Caco-2 (cell line): ENCODE data around the gene ME3. TPM values are rescaled to one million over a fixed set of nuclear protein-coding genes. Genes with fewer than 3 reads are reported as not detected.
"Not testable (repeated sequence)": the region's sequence is repeated elsewhere in the genome, so short reads cannot be mapped to it uniquely, and the experiment has no call there.

Source experiments
- BruUV-seq: library from RNA; stranded (reverse); fragments of 400-500 nt; replicated peaks from 2 replicates; lab custom pipeline; 2021; lab: Mats Ljungman, UMichigan
- CTCF ChIA-PET: fragments of 300-600 bp; sonication (Branson Sonifier 250); formaldehyde crosslinking; loops from one replicate; lab custom pipeline; 2022; ENCODE audit warnings: antibody characterized with exemption; lab: Charles Lee
- POLR2A ChIA-PET: fragments of 300-600 bp; sonication (Branson Sonifier 250); formaldehyde crosslinking; loops from one replicate; lab custom pipeline; 2022; ENCODE audit warnings: antibody characterized with exemption; lab: Charles Lee
- DNase-seq, 2 experiments: peaks; one replicate each; pipeline versions ENCODE4 v3.0.0 to v3.0.0-alpha.2; 2020 to 2022
- H3K27me3 ChIP-seq: replicated peaks from 2 replicates; pipeline ENCODE4 v1.6.0; 2011; ENCODE audit warnings: low read length; ENCODE audit not compliant: control insufficient read depth, insufficient read depth
- H3K36me3 ChIP-seq: 2 replicates; pipeline ENCODE4 v1.5.1; 2011; ENCODE audit warnings: low read length; ENCODE audit not compliant: control insufficient read depth, insufficient read depth
- H3K4me1 ChIP-seq: fragments of 250-450 bp; sonication (Bioruptor Pico); 2 replicates; pipeline ENCODE4 v1.5.1; 2020; ENCODE audit warnings: mild to moderate bottlenecking
- H3K4me3 ChIP-seq: 2 replicates; pipeline ENCODE4 v1.5.1; 2011; ENCODE audit warnings: low read depth, mild to moderate bottlenecking, control low read depth, low read length
- H3K9me3 ChIP-seq: fragments of 250-450 bp; sonication (Bioruptor Pico); 2 replicates; pipeline ENCODE4 v1.5.1; 2020; ENCODE audit warnings: mild to moderate bottlenecking, moderate library complexity
- H3K27ac Mint-ChIP-seq: one replicate; pipeline ENCODE4 v1.8.0; 2022; ENCODE audit warnings: mixed read lengths; ENCODE audit not compliant: unreplicated experiment
- H3K27me3 Mint-ChIP-seq: one replicate; pipeline ENCODE4 v1.8.0; 2022; ENCODE audit warnings: mixed read lengths; ENCODE audit not compliant: insufficient read depth, unreplicated experiment
- H3K36me3 Mint-ChIP-seq: one replicate; pipeline ENCODE4 v1.8.0; 2022; ENCODE audit warnings: mild to moderate bottlenecking, mixed read lengths; ENCODE audit not compliant: insufficient read depth, unreplicated experiment
- H3K4me1 Mint-ChIP-seq: one replicate; pipeline ENCODE4 v1.8.0; 2022; ENCODE audit warnings: low read depth, mixed read lengths; ENCODE audit not compliant: unreplicated experiment
- H3K4me3 Mint-ChIP-seq: one replicate; pipeline ENCODE4 v1.8.0; 2022; ENCODE audit warnings: mild to moderate bottlenecking, moderate library complexity, mixed read lengths; ENCODE audit not compliant: unreplicated experiment
- H3K9me3 Mint-ChIP-seq: one replicate; pipeline ENCODE4 v1.8.0; 2022; ENCODE audit warnings: mixed read lengths; ENCODE audit not compliant: unreplicated experiment
- intact Hi-C: fragments of 100-400 bp; cut with micrococcal nuclease; formaldehyde crosslinking; loops from one replicate; pipeline ENCODE4 v1.10.0; 2022; ENCODE audit not compliant: unreplicated experiment
- total RNA-seq: library from RNA; stranded (reverse); gene quantifications from 2 replicates; pipeline ENCODE4 v1.2.3, GENCODE V29; 2022
- TF ChIP-seq, protein P1 (sequence below), 2 experiments: fragments of 200-600 bp in 1 of 2; IDR thresholded peaks; 1 replicate in 1 of 2; 2 replicates in 1 of 2; pipeline versions ENCODE4 v1.5.1 to v1.8.0; 2011 to 2022; ENCODE audit warnings: antibody characterized with exemption in 1 of 2, control low read depth in 1 of 2, inconsistent platforms in 1 of 2, low read depth in 1 of 2, low read length in 1 of 2, mild to moderate bottlenecking in 1 of 2, moderate library complexity in 1 of 2; ENCODE audit not compliant: insufficient read depth in 1 of 2, severe bottlenecking in 1 of 2, unreplicated experiment in 1 of 2

The ME3 gene
- total RNA-seq, 1 experiment from 2014 or later, result 32.8 TPM

DNA sequence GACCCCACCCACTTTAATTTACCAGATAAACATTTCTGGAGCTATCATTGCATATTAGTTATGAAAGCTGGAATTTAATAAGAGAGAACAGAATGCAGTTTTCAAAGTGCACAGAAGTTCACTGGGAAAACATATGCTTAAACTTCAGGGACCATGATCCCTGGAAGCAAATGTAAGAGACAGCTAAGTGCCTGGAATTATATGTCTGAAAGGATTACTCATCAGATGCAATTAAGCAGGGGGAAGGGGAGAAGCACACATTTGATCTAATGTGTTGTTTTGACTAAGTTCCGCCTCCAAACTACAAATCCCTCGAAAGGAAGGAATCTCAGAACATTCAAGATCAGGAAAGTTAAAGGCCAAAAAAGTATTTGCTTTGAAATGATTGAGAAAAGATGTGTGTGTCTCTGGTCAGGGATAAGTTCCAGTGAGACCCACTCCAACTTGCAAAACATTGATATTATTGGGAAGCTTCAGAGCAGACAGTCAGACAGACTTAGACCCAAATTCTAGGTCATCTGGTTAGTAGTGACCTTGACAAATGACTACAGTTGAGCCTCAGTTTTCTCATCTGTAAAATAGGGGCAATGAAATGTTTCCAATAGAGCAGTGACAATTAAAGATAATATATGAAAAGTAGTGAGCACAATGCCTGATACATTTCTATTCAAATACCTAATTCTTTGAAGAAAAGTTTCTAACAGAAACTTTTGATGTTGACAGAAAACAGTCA lies 147.6 kb downstream of the ME3 start:
- TF ChIP-seq, protein P1, sequence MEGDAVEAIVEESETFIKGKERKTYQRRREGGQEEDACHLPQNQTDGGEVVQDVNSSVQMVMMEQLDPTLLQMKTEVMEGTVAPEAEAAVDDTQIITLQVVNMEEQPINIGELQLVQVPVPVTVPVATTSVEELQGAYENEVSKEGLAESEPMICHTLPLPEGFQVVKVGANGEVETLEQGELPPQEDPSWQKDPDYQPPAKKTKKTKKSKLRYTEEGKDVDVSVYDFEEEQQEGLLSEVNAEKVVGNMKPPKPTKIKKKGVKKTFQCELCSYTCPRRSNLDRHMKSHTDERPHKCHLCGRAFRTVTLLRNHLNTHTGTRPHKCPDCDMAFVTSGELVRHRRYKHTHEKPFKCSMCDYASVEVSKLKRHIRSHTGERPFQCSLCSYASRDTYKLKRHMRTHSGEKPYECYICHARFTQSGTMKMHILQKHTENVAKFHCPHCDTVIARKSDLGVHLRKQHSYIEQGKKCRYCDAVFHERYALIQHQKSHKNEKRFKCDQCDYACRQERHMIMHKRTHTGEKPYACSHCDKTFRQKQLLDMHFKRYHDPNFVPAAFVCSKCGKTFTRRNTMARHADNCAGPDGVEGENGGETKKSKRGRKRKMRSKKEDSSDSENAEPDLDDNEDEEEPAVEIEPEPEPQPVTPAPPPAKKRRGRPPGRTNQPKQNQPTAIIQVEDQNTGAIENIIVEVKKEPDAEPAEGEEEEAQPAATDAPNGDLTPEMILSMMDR (IDR thresholded peaks at IDR 0.05; ENCODE audit: insufficient read depth in 1 of 2, low read depth in 1 of 2, low read length in 1 of 2, severe bottlenecking in 1 of 2, unreplicated experiment in 1 of 2), result no peak
- H3K4me3 Mint-ChIP-seq, result peak overlapping the region; percentile 38
- no peaks in the 10 kb centered on the region for H3K27me3 ChIP-seq
- H3K9me3 Mint-ChIP-seq, result peaks cover 36% of the 10 kb centered on the region
- H3K4me3 ChIP-seq, result no peak overlapping the region
- H3K27me3 Mint-ChIP-seq, result no peaks in the 10 kb centered on the region
- TSS peak; percentile 73 for BruUV-seq
- DNase-seq, result no peak
- peak overlapping the region; percentile 88 for H3K27ac Mint-ChIP-seq
- H3K9me3 ChIP-seq, result peaks cover 18% of the 10 kb centered on the region
- peaks cover 37% of the 10 kb centered on the region for H3K4me1 Mint-ChIP-seq
- intact Hi-C loops, result loop anchor here (1.0 to 2.0 kb wide), 7 partner anchors 25 to 288 kb away; no protein-coding TSS in a partner anchor
- ChIA-PET POLR2A (interaction anchor here (0.6 kb wide), 1 partner anchor 41 kb away, joined by 3 read pairs; no protein-coding TSS in a partner anchor), CTCF (interaction anchor here (0.9 to 1.7 kb wide), 5 partner anchors 68 to 164 kb away, joined by 3 to 5 read pairs (median 3); no protein-coding TSS in a partner anchor)
- H3K36me3 ChIP-seq, result peaks cover 1% of the 10 kb centered on the region; the same call in 1 of the 2 replicates
- peaks cover 49% of the 10 kb centered on the region for H3K4me1 ChIP-seq
- H3K36me3 Mint-ChIP-seq, result peaks cover 30% of the 10 kb centered on the region

DNA sequence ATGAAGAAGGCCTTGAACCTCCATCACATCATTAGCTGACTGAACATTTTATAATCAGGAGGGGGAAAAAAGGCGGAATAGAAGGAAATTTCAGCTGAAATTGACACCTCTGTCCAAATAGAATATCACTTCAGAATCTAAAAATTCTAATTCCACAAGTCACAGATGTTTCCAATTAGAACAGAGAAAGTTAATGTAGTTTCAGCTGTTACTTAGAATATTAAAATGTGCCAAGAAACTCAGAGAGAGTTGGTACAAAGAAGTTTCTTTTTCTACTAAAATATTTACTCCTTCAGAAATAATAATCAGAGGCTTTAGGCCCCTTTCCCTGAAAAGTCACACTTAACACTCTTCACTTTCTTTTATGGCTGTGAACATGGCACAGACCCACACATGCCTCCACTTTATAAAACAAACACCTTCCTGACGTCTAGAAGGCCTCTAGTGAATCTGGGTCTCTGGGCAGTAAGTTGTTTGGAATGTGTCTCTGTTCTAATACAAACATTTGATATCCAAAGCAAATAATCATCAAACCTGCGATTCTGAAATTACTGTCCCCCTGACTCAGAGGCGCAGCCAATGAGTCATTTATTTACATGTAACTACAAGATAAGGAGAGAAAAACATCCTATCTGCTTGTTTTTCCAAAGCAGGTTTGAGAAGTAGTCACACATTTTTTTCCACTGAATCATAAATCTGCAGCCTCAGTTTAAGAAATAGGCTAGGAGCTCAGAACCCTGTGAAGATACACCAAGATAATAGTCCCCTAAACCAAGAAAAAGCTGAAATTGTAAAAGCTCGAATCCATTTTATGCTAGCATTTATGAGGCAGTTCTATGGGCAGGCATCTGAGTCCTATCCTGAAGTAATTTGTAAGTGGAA lies 148.4 kb downstream of the ME3 start:
- peak overlapping the region; percentile 88 for H3K27ac Mint-ChIP-seq
- peak overlapping the region; percentile 38 for H3K4me3 Mint-ChIP-seq
- Histone ChIP-seq H3K4me1 (peaks cover 57% of the 10 kb centered on the region), H3K36me3 (peaks cover 1% of the 10 kb centered on the region; the same call in 1 of the 2 replicates), H3K9me3 (peaks cover 18% of the 10 kb centered on the region), H3K27me3 (no peaks in the 10 kb centered on the region), H3K4me3 (no peak overlapping the region)
- intact Hi-C loops, result loop anchor here (1.0 to 2.0 kb wide), 7 partner anchors 25 to 288 kb away; no protein-coding TSS in a partner anchor
- H3K27me3 Mint-ChIP-seq, result no peaks in the 10 kb centered on the region
- peaks cover 30% of the 10 kb centered on the region for H3K36me3 Mint-ChIP-seq
- no TSS peak for BruUV-seq
- CTCF ChIA-PET, result interaction anchor here (0.9 to 1.3 kb wide), 4 partner anchors 67 to 163 kb away, joined by 3 to 5 read pairs (median 4); no protein-coding TSS in a partner anchor
- H3K4me1 Mint-ChIP-seq, result peaks cover 45% of the 10 kb centered on the region
- H3K9me3 Mint-ChIP-seq, result peaks cover 33% of the 10 kb centered on the region
- TF ChIP-seq, protein P1 (IDR thresholded peaks at IDR 0.05; ENCODE audit: insufficient read depth in 1 of 2, low read depth in 1 of 2, low read length in 1 of 2, severe bottlenecking in 1 of 2, unreplicated experiment in 1 of 2), result no peak
- peak; percentile 89 to 91 for DNase-seq
- POLR2A ChIA-PET, result interaction anchor here (0.6 to 0.8 kb wide), 2 partner anchors 40 kb away, joined by 3 read pairs; no protein-coding TSS in a partner anchor

DNA sequence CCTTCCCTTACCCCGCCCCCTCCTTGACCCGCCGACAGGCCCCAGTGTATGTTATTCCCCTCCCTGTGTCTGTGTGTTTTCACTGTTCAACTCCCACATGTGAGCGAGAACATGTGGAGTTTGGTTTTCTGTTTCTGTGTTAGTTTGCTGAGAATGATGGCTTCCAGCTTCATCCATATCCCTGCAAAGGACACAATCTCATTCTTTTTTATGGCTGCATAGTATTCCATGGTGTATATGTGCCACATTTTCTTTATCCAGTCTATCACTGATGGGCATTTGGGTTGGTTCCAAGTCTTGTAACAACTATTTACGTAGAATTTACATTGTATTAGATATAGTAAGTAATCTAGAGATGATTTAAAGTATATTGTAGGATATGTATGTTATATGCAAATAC lies 149.9 kb downstream of the ME3 start:
- H3K4me3 Mint-ChIP-seq, H3K27me3 Mint-ChIP-seq, H3K36me3 ChIP-seq, intact Hi-C loops, H3K27me3 ChIP-seq, H3K27ac Mint-ChIP-seq, H3K4me3 ChIP-seq, BruUV-seq, POLR2A ChIA-PET, DNase-seq: not testable (repeated sequence)
- Histone ChIP-seq H3K9me3 (peaks cover 12% of the 10 kb centered on the region), H3K4me1 (peaks cover 71% of the 10 kb centered on the region)
- Mint-ChIP-seq H3K36me3 (peaks cover 30% of the 10 kb centered on the region), H3K9me3 (peaks cover 18% of the 10 kb centered on the region), H3K4me1 (peaks cover 60% of the 10 kb centered on the region)
- CTCF ChIA-PET, result interaction anchor here (0.6 kb wide), 1 partner anchor 86 kb away, joined by 3 read pairs; no protein-coding TSS in a partner anchor
